Measurements from ENCODE around the gene SLC45A1. TPM values are rescaled to one million over a fixed set of nuclear protein-coding genes. Genes with fewer than 3 reads are reported as not detected.

The SLC45A1 gene
- total RNA-seq, 2 donors from 2014 or later, result 4.3 to 5.2 TPM

GRCh38 chr1:8363186-8363766 is 45.4 kb downstream of the SLC45A1 start:
- intact Hi-C loops (cut with DNase I), result loop anchor here (5.0 kb wide), 1 partner anchor 59 kb away; no protein-coding TSS in a partner anchor
- TF ChIP-seq POLR2A (IDR thresholded peaks at IDR 0.05) (no peak), POLR2AphosphoS5 (IDR thresholded peaks at IDR 0.05) (no peak), CTCF (IDR thresholded peaks at IDR 0.05) (no peak)
- Histone ChIP-seq H3K27me3 (replicated peaks; ENCODE audit: insufficient read depth) (no peaks in the 10 kb centered on the region), H3K27ac (peak overlapping the region; percentile 50 to 82), H3K4me3 (no peak overlapping the region), H3K36me3 (peaks cover 31 to 38% of the 10 kb centered on the region in 2 donors), H3K4me1 (replicated peaks) (peaks cover 25% of the 10 kb centered on the region), H3K9me3 (no peaks in the 10 kb centered on the region)
- 24% methylated on average over 8 of the region's 8 CpGs for WGBS
- no peak for DNase-seq (ENCODE audit: low spot score)

- peaks cover 26 to 33% of the 10 kb centered on the region in 2 donors for H3K36me3 ChIP-seq
- H3K4me3 ChIP-seq, result no peak overlapping the region
- intact Hi-C loops (cut with DNase I), result loop anchor here (5.0 kb wide), 1 partner anchor 58 kb away; no protein-coding TSS in a partner anchor
- no peaks in the 10 kb centered on the region for H3K9me3 ChIP-seq
- peak overlapping the region; percentile 50 to 82 for H3K27ac ChIP-seq
- TF ChIP-seq POLR2AphosphoS5 (IDR thresholded peaks at IDR 0.05) (no peak), POLR2A (IDR thresholded peaks at IDR 0.05) (no peak), CTCF (IDR thresholded peaks at IDR 0.05) (no peak)
- 29% methylated on average over 18 of the region's 18 CpGs for WGBS
- DNase-seq (ENCODE audit: low spot score), result no peak
- H3K4me1 ChIP-seq (replicated peaks), result peaks cover 25% of the 10 kb centered on the region
- H3K27me3 ChIP-seq (replicated peaks; ENCODE audit: insufficient read depth), result no peaks in the 10 kb centered on the region
These were observed 45.9 kb downstream of the SLC45A1 start for GRCh38 chr1:8363767-8364301.

GRCh38 chr1:8364528-8365442 is 46.9 kb downstream of the SLC45A1 start:
- Histone ChIP-seq H3K9me3 (no peaks in the 10 kb centered on the region), H3K27me3 (replicated peaks; ENCODE audit: insufficient read depth) (no peaks in the 10 kb centered on the region), H3K27ac (peak overlapping the region; percentile 50 to 82), H3K4me3 (no peak overlapping the region), H3K4me1 (replicated peaks) (peaks cover 25% of the 10 kb centered on the region), H3K36me3 (peaks cover 17 to 23% of the 10 kb centered on the region in 2 donors)
- WGBS, result 61% methylated on average over 29 of the region's 29 CpGs
- DNase-seq (ENCODE audit: low spot score), result peak; percentile 85
- intact Hi-C loops (cut with DNase I), result loop anchor here (5.0 kb wide), 1 partner anchor 58 kb away; no protein-coding TSS in a partner anchor
- TF ChIP-seq POLR2AphosphoS5 (IDR thresholded peaks at IDR 0.05), result peak; percentile 81
- no peak for TF ChIP-seq POLR2A (IDR thresholded peaks at IDR 0.05)

GRCh38 chr1:8365661-8366362 is 47.9 kb downstream of the SLC45A1 start:
- H3K36me3 ChIP-seq, result peaks cover 13 to 14% of the 10 kb centered on the region in 2 donors
- no peaks in the 10 kb centered on the region for H3K9me3 ChIP-seq
- WGBS, result 94% methylated on average over 24 of the region's 24 CpGs
- H3K27ac ChIP-seq, result peak overlapping the region in 1 of 2 donors; percentile 82
- TF ChIP-seq POLR2AphosphoS5 (IDR thresholded peaks at IDR 0.05) (no peak), CTCF (IDR thresholded peaks at IDR 0.05) (no peak), POLR2A (IDR thresholded peaks at IDR 0.05) (no peak)
- no peaks in the 10 kb centered on the region for H3K27me3 ChIP-seq (replicated peaks; ENCODE audit: insufficient read depth)
- peaks cover 30% of the 10 kb centered on the region for H3K4me1 ChIP-seq (replicated peaks)
- DNase-seq (ENCODE audit: low spot score), result no peak
- intact Hi-C loops (cut with DNase I), result no loop called here
- H3K4me3 ChIP-seq, result no peak overlapping the region

Measured in prostate gland (tissue), 2 donors.